CD8-positive, alpha-beta memory T cell (primary cell): ENCODE results near the gene DISC1. TPM values are rescaled to one million over a fixed set of nuclear protein-coding genes. Genes with fewer than 3 reads are reported as not detected.

ENCODE experiments used
- CTCF ChIA-PET: fragments of 350-600 bp; sonication (Branson Sonifier 250); formaldehyde crosslinking; loops from one replicate; lab custom pipeline; 2021; ENCODE audit warnings: antibody characterized with exemption; lab: Charles Lee
- POLR2A ChIA-PET: fragments of 350-600 bp; sonication (Branson Sonifier 250); formaldehyde crosslinking; loops from one replicate; lab custom pipeline; 2021; ENCODE audit warnings: antibody characterized with exemption; lab: Charles Lee
- DNase-seq, 5 donors: peaks; one replicate each; pipeline versions ENCODE4 v3.0.0 to v3.0.0-alpha.2; 2020 to 2022; ENCODE audit warnings: mixed read lengths in 1 of 5
- H3K27ac ChIP-seq: one replicate; pipeline ENCODE4 v1.7.0; 2013; ENCODE audit warnings: low read depth, mild to moderate bottlenecking, low read length, moderate library complexity
- H3K27me3 ChIP-seq: 2 replicates; pipeline ENCODE4 v1.7.0; 2013; ENCODE audit warnings: low read length, mild to moderate bottlenecking; ENCODE audit not compliant: insufficient read depth, poor library complexity, severe bottlenecking
- H3K36me3 ChIP-seq: 2 replicates; pipeline ENCODE4 v1.7.0; 2013; ENCODE audit warnings: mild to moderate bottlenecking, low read length, moderate library complexity; ENCODE audit not compliant: insufficient read depth
- H3K4me1 ChIP-seq: 2 replicates; pipeline ENCODE4 v1.7.0; 2013; ENCODE audit warnings: mild to moderate bottlenecking, low read length, moderate library complexity; ENCODE audit not compliant: insufficient read depth
- H3K4me3 ChIP-seq: 2 replicates; pipeline ENCODE4 v1.7.0; 2013; ENCODE audit warnings: mild to moderate bottlenecking, low read length
- H3K9me3 ChIP-seq: 2 replicates; pipeline ENCODE4 v1.7.0; 2013; ENCODE audit warnings: mild to moderate bottlenecking, low read length
- H3K27ac Mint-ChIP-seq, 8 donors: one replicate each; pipeline ENCODE4 v1.8.0; 2020 to 2021; ENCODE audit warnings: mixed read lengths in 8 of 8, mild to moderate bottlenecking in 6 of 8, inconsistent platforms in 3 of 8, moderate library complexity in 3 of 8
- H3K27me3 Mint-ChIP-seq, 2 donors: one replicate each; pipeline ENCODE4 v1.8.0; 2020 to 2021; ENCODE audit warnings: mixed read lengths in 2 of 2, mild to moderate bottlenecking in 1 of 2, moderate library complexity in 1 of 2
- H3K36me3 Mint-ChIP-seq, 3 donors: one replicate each; pipeline ENCODE4 v1.8.0; 2020 to 2021; ENCODE audit warnings: mixed read lengths in 3 of 3, inconsistent platforms in 1 of 3, mild to moderate bottlenecking in 1 of 3
- H3K4me1 Mint-ChIP-seq, 3 donors: one replicate each; pipeline ENCODE4 v1.8.0; 2020 to 2021; ENCODE audit warnings: mixed read lengths in 3 of 3, inconsistent platforms in 1 of 3, mild to moderate bottlenecking in 1 of 3
- H3K4me3 Mint-ChIP-seq, 7 donors: one replicate each; pipeline ENCODE4 v1.8.0; 2020 to 2021; ENCODE audit warnings: mixed read lengths in 7 of 7, mild to moderate bottlenecking in 6 of 7, moderate library complexity in 4 of 7, inconsistent platforms in 2 of 7
- H3K9me3 Mint-ChIP-seq, 5 donors: one replicate each; pipeline ENCODE4 v1.8.0; 2020 to 2022; ENCODE audit warnings: mixed read lengths in 5 of 5, mild to moderate bottlenecking in 3 of 5, moderate library complexity in 2 of 5, inconsistent platforms in 1 of 5
- polyA plus RNA-seq: library from polyadenylated mRNA; unstranded; fragments of 300-500 nt; fragmentation: Illumina TruSeq; gene quantifications from one replicate; pipeline ENCODE4 v1.2.3, GENCODE V29; 2021
- total RNA-seq, 2 experiments: library from RNA; stranded (reverse); gene quantifications; one replicate each; pipeline ENCODE4 v1.2.3, GENCODE V29; 2021

DISC1 gene
- total and polyA plus RNA-seq, 3 experiments from 2014 or later, result 0.60 to 2.4 (median 1.0) TPM

DNA sequence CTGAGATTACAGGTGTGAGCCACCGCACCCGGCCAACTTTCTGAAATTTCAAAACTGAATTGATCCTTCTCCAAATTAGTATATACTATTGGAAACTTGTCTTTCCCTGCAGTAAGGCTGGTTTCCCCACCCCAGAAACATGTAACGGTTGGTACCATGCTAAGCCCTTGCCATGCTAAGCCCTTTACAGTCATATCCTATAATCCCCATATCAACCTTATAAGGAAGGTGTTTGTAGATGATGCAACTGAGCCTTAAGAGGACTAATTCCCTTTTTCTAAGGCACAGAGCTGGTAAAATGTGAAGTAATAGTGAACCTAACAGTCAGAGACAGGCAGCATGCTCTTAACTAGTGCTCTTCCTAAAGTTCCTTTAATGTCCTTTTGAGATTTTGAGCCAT is 413.7 kb downstream of the DISC1 start:
- no peaks in the 10 kb centered on the region for H3K9me3 Mint-ChIP-seq
- ChIA-PET CTCF (no interaction called here), POLR2A (interaction anchor here (0.6 kb wide), 1 partner anchor 29 kb away, joined by 4 read pairs; no protein-coding TSS in a partner anchor)
- H3K27me3 Mint-ChIP-seq, result peaks cover 2 to 4% of the 10 kb centered on the region in 2 donors
- H3K36me3 ChIP-seq, result no peaks in the 10 kb centered on the region
- no peak overlapping the region for H3K27ac Mint-ChIP-seq
- no peaks in the 10 kb centered on the region for H3K4me1 Mint-ChIP-seq
- no peaks in the 10 kb centered on the region for H3K9me3 ChIP-seq
- peaks cover 0 to 6% (median 4%) of the 10 kb centered on the region in 3 donors for H3K36me3 Mint-ChIP-seq
- no peak for DNase-seq
- H3K4me3 ChIP-seq, result no peak overlapping the region
- H3K4me3 Mint-ChIP-seq, result no peak overlapping the region
- no peaks in the 10 kb centered on the region for H3K4me1 ChIP-seq
- no peak overlapping the region for H3K27ac ChIP-seq
- no peaks in the 10 kb centered on the region for H3K27me3 ChIP-seq

DNA sequence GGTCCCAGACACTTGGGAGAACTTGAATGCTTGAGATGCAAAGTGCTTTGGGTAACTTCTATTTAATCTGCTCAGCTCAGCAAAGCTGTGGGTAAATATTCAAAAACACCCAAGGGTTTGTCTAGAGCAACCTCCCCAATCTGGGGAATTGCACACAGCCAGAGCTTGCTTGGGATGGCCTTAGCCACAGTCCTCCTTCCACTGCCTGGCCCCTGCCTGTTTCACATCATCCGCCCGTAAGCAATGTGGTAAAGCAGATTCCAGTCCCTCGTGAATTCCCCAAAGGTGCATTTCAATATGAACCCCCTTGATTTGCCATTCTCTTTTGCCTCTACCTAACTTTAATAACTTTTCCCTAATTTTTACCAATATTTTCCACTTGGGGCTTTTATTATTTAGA is 418.1 kb downstream of the DISC1 start:
- no peak overlapping the region for H3K4me3 Mint-ChIP-seq
- H3K27ac Mint-ChIP-seq, result no peak overlapping the region
- Histone ChIP-seq H3K9me3 (no peaks in the 10 kb centered on the region), H3K36me3 (no peaks in the 10 kb centered on the region), H3K4me1 (no peaks in the 10 kb centered on the region), H3K4me3 (no peak overlapping the region), H3K27ac (no peak overlapping the region), H3K27me3 (no peaks in the 10 kb centered on the region)
- POLR2A ChIA-PET, result no interaction called here
- DNase-seq, result no peak
- H3K27me3 Mint-ChIP-seq, result peaks cover 10 to 17% of the 10 kb centered on the region in 2 donors
- H3K36me3 Mint-ChIP-seq, result peaks cover 0 to 6% (median 4%) of the 10 kb centered on the region in 3 donors
- CTCF ChIA-PET, result no interaction called here
- H3K9me3 Mint-ChIP-seq, result no peaks in the 10 kb centered on the region
- H3K4me1 Mint-ChIP-seq, result no peaks in the 10 kb centered on the region

DNA sequence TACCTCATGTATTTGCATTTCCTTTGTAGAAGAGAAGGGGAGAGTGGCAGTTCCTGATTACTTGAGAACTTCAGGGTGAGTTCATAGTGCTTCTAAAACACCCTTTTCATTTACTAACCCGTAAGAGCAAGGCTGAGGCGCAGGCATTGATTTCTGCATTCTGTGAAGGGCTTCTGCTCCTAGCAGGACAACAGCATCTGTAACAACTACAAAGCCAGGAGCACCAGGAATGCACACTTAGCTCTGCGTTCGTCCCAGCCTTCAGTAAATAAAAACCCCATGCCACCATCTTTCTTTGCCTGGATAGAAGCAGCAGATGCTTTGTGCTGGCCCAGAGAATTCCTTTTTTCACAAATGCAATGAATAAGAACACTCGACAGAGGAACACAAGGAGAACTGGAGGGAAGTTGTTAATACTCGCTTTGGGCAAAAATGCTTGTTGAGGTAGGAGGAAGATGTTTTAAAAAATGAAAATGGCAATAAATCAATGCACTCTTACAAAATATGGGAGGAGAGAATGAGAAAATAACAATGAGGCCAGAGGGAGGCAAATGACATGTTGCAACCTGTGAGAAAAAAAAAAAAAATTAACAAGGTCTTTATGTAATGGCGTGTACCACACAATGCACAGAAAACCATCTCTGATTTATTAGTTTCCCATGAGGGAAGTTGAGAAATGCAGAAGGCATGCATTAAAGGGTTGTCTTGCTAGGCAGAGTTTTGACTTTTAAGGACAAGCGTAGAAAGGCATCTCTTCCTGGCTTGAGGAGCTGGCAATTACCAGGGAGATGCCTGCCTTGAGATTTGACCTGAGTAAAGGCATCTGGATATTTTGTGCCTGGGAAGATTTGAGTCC is 418.8 kb downstream of the DISC1 start:
- H3K36me3 Mint-ChIP-seq, result peaks cover 0 to 6% (median 4%) of the 10 kb centered on the region in 3 donors
- H3K27ac Mint-ChIP-seq, result no peak overlapping the region
- no peak overlapping the region for H3K27ac ChIP-seq
- no peaks in the 10 kb centered on the region for H3K4me1 Mint-ChIP-seq
- no peaks in the 10 kb centered on the region for H3K27me3 ChIP-seq
- no peak overlapping the region for H3K4me3 ChIP-seq
- no peak overlapping the region for H3K4me3 Mint-ChIP-seq
- ChIA-PET POLR2A (no interaction called here), CTCF (no interaction called here)
- no peaks in the 10 kb centered on the region for H3K4me1 ChIP-seq
- no peaks in the 10 kb centered on the region for H3K9me3 Mint-ChIP-seq
- no peaks in the 10 kb centered on the region for H3K36me3 ChIP-seq
- H3K9me3 ChIP-seq, result no peaks in the 10 kb centered on the region
- H3K27me3 Mint-ChIP-seq, result peaks cover 10 to 17% of the 10 kb centered on the region in 2 donors
- DNase-seq, result no peak

DNA sequence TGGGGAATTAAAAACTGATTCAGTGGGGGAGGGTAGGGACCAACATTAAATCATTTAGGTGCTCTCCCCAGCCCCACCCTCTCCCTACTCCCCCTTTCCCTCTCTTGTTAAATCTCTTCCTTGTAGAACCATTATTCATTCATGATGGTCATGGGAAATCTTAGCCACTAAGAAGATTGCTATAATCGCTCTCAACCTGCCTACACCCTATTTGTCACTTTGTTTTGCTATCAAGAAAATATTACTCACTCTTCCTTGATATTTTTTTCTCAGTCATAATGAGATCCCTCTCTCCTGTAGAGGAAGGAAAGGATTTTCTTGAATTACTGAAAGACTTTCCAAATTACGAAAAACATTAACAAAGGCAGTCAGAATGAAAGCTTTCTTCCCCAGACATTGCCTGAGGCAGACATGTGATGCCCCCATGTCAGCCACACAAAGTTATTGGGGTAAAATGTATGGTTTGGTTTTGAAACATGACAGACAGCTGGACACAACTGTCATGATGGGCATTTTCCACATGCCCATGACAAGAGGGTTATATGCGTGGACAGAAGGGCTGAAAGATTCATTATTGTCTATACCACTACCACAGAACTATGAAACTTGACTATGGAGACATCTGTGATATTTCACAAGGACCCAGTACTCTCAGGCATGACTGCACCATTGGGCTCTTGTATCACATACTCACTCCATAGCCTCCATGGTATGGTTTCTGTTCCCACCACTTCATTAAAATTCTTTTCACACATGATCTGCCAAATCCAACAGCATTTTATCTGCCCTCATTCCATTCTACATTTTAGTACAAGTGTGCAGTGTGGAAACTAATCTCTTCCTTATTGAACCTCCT is 420.1 kb downstream of the DISC1 start:
- Mint-ChIP-seq H3K4me3 (no peak overlapping the region), H3K27me3 (peaks cover 10 to 17% of the 10 kb centered on the region in 2 donors), H3K4me1 (no peaks in the 10 kb centered on the region), H3K36me3 (peaks cover 0 to 6% (median 4%) of the 10 kb centered on the region in 3 donors), H3K9me3 (no peaks in the 10 kb centered on the region), H3K27ac (peak overlapping the region in 1 of 8 donors; percentile 2)
- no peaks in the 10 kb centered on the region for H3K27me3 ChIP-seq
- H3K27ac ChIP-seq, result no peak overlapping the region
- no peaks in the 10 kb centered on the region for H3K9me3 ChIP-seq
- H3K4me1 ChIP-seq, result no peaks in the 10 kb centered on the region
- ChIA-PET CTCF (no interaction called here), POLR2A (no interaction called here)
- no peak overlapping the region for H3K4me3 ChIP-seq
- DNase-seq, result no peak
- no peaks in the 10 kb centered on the region for H3K36me3 ChIP-seq

DNA sequence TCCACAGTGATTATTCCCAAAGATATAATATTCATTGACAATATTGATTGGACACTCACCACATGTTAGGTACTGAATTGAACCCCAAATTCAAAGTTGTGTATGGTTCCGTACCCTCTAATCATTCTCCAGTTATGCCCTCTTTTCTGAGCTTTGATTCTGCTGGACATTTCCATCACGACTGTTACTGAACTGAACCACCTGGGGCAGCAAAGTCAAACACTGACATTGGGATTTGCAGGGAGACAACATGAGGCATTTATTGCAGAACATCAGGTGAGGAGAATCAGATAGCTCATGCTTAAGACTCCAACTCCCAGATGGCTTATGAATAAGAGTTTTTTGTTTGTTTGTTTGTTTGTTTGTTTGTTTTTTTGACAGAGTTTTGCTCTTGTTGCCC is 420.9 kb downstream of the DISC1 start:
- Histone ChIP-seq H3K36me3 (no peaks in the 10 kb centered on the region), H3K9me3 (no peaks in the 10 kb centered on the region), H3K27me3 (no peaks in the 10 kb centered on the region), H3K27ac (no peak overlapping the region), H3K4me3 (no peak overlapping the region), H3K4me1 (no peaks in the 10 kb centered on the region)
- POLR2A ChIA-PET, result no interaction called here
- no peak overlapping the region for H3K27ac Mint-ChIP-seq
- H3K4me3 Mint-ChIP-seq, result no peak overlapping the region
- peaks cover 0 to 8% (median 6%) of the 10 kb centered on the region in 3 donors for H3K36me3 Mint-ChIP-seq
- CTCF ChIA-PET, result no interaction called here
- DNase-seq, result no peak
- H3K9me3 Mint-ChIP-seq, result no peaks in the 10 kb centered on the region
- no peaks in the 10 kb centered on the region for H3K4me1 Mint-ChIP-seq
- peaks cover 12 to 17% of the 10 kb centered on the region in 2 donors for H3K27me3 Mint-ChIP-seq

DNA sequence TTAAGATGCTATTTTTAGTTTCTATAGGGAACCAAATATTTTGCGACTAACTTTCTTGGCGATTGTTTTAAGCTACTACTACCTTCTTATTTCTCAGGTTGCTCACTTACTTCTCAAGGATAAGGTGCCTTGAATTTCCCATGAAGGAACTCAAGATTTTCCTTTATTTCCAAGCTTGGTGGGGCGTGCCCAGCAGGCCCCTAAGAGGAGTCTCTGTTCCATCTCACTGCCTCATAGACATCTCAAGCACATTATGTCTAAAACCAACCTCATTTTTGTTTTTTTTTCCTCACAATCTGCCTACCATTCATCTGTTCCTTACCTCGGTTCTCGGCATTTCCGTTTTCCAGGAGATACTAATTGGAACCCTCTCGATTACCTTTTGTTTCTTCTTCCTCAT is 421.9 kb downstream of the DISC1 start:
- peaks cover 0 to 18% (median 6%) of the 10 kb centered on the region in 3 donors for H3K36me3 Mint-ChIP-seq
- H3K4me3 ChIP-seq, result no peak overlapping the region
- no peaks in the 10 kb centered on the region for H3K9me3 ChIP-seq
- no peak overlapping the region for H3K27ac Mint-ChIP-seq
- CTCF ChIA-PET, result no interaction called here
- H3K4me1 ChIP-seq, result no peaks in the 10 kb centered on the region
- DNase-seq, result no peak
- no peaks in the 10 kb centered on the region for H3K27me3 ChIP-seq
- no peaks in the 10 kb centered on the region for H3K9me3 Mint-ChIP-seq
- no peak overlapping the region for H3K27ac ChIP-seq
- H3K4me3 Mint-ChIP-seq, result no peak overlapping the region
- H3K36me3 ChIP-seq, result no peaks in the 10 kb centered on the region
- POLR2A ChIA-PET, result no interaction called here
- peaks cover 12 to 17% of the 10 kb centered on the region in 2 donors for H3K27me3 Mint-ChIP-seq
- no peaks in the 10 kb centered on the region for H3K4me1 Mint-ChIP-seq

DNA sequence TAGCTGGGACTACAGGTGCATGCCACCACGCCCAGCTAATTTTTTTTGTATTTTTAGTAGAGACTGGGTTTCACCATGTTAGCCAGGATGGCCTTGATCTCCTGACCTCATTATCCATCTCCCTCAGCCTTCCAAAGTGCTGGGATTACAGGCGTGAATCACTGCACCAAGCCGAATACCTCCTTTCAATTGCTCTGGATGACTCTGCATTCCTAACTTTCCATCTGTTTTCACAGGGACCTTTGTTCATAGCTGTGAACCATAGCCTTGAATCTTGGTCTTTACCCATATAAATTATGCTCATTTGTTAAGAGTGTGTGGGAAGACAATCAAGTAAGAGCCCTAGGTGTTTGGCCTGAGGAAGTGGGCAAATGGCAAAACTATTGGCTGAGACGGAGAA is 422.7 kb downstream of the DISC1 start:
- Mint-ChIP-seq H3K4me1 (no peaks in the 10 kb centered on the region), H3K9me3 (no peaks in the 10 kb centered on the region), H3K27ac (no peak overlapping the region), H3K27me3 (peaks cover 12 to 17% of the 10 kb centered on the region in 2 donors), H3K36me3 (peaks cover 0 to 19% (median 6%) of the 10 kb centered on the region in 3 donors), H3K4me3 (no peak overlapping the region)
- CTCF ChIA-PET, result no interaction called here
- POLR2A ChIA-PET, result no interaction called here
- Histone ChIP-seq H3K36me3 (no peaks in the 10 kb centered on the region), H3K27me3 (no peaks in the 10 kb centered on the region), H3K9me3 (no peaks in the 10 kb centered on the region), H3K4me3 (no peak overlapping the region), H3K27ac (no peak overlapping the region), H3K4me1 (no peaks in the 10 kb centered on the region)
- DNase-seq, result no peak
